Neural progenitor cell (in vitro differentiated cells): ENCODE measurements around the gene ZNF414. TPM values are rescaled to one million over a fixed set of nuclear protein-coding genes. Genes with fewer than 3 reads are reported as not detected.

ENCODE experiments used
- DNase-seq: peaks from one replicate; pipeline ENCODE4 v3.0.0-alpha.2; 2016; ENCODE audit warnings: low spot score
- H2AFZ ChIP-seq: fragments of 200-600 bp; sonication (generic); replicated peaks from 2 replicates; pipeline ENCODE4 v1.6.1; 2016; ENCODE audit warnings: antibody characterized with exemption
- H3F3A ChIP-seq: fragments of 200-600 bp; sonication (generic); 2 replicates; pipeline ENCODE4 v1.6.1; 2016; ENCODE audit warnings: antibody characterized with exemption, low read depth
- H3K27ac ChIP-seq: fragments of 200-600 bp; sonication (generic); 2 replicates; pipeline ENCODE4 v1.5.1; 2016; ENCODE audit warnings: mild to moderate bottlenecking
- H3K27me3 ChIP-seq: fragments of 200-600 bp; sonication (generic); 2 replicates; pipeline ENCODE4 v1.6.1; 2016; ENCODE audit warnings: mild to moderate bottlenecking, moderate library complexity
- H3K36me3 ChIP-seq: fragments of 200-600 bp; sonication (generic); 2 replicates; pipeline ENCODE4 v1.5.1; 2016
- H3K4me1 ChIP-seq: fragments of 200-600 bp; sonication (generic); 2 replicates; pipeline ENCODE4 v1.6.1; 2016; ENCODE audit warnings: mixed run types
- H3K4me2 ChIP-seq: fragments of 200-600 bp; sonication (generic); 2 replicates; pipeline ENCODE4 v1.6.1; 2016
- H3K4me3 ChIP-seq: fragments of 200-600 bp; sonication (generic); 2 replicates; pipeline ENCODE4 v1.5.1; 2016
- H3K79me2 ChIP-seq: fragments of 200-600 bp; sonication (generic); 2 replicates; pipeline ENCODE4 v1.6.1; 2016; ENCODE audit warnings: low read depth
- H3K9ac ChIP-seq: fragments of 200-600 bp; sonication (generic); 2 replicates; pipeline ENCODE4 v1.6.1; 2016
- H3K9me3 ChIP-seq: fragments of 200-600 bp; sonication (generic); 2 replicates; pipeline ENCODE4 v1.5.1; 2016; ENCODE audit warnings: low read depth
- H4K20me1 ChIP-seq: fragments of 200-600 bp; sonication (generic); 2 replicates; pipeline ENCODE4 v1.6.1; 2016; ENCODE audit warnings: low read depth
- H3K27ac Mint-ChIP-seq: 3 replicates; pipeline ENCODE4 v1.8.0; 2021; ENCODE audit warnings: mixed read lengths
- H3K27me3 Mint-ChIP-seq: 2 replicates; pipeline ENCODE4 v1.8.0; 2022; ENCODE audit warnings: low read depth, mild to moderate bottlenecking, inconsistent platforms, moderate library complexity, mixed read lengths; ENCODE audit not compliant: insufficient read depth
- H3K36me3 Mint-ChIP-seq: 3 replicates; pipeline ENCODE4 v1.8.0; 2021; ENCODE audit warnings: mixed read lengths
- H3K4me1 Mint-ChIP-seq: 3 replicates; pipeline ENCODE4 v1.8.0; 2021; ENCODE audit warnings: mixed read lengths
- H3K4me3 Mint-ChIP-seq: 3 replicates; pipeline ENCODE4 v1.8.0; 2021; ENCODE audit warnings: mild to moderate bottlenecking, moderate library complexity, mixed read lengths
- H3K9me3 Mint-ChIP-seq: 3 replicates; pipeline ENCODE4 v1.8.0; 2020; ENCODE audit warnings: mixed read lengths
- CTCF ChIP-seq: fragments of 200-600 bp; sonication (generic); IDR thresholded peaks from 2 replicates; pipeline ENCODE4 v1.5.1; 2017; ENCODE audit warnings: antibody characterized with exemption, mild to moderate bottlenecking
- EZH2 ChIP-seq: fragments of 200-600 bp; sonication (generic); IDR thresholded peaks from 2 replicates; pipeline ENCODE4 v1.6.1; 2017; ENCODE audit warnings: antibody characterized with exemption, mild to moderate bottlenecking, moderate library complexity
- EZH2phosphoT487 ChIP-seq: fragments of 200-600 bp; sonication (generic); IDR thresholded peaks from 2 replicates; pipeline ENCODE4 v1.6.1; 2017; ENCODE audit warnings: antibody characterized with exemption
- total RNA-seq: library from RNA; depleted of rRNA; stranded (reverse); fragments of >200 nt; gene quantifications from 2 replicates; pipeline ENCODE4 v1.2.3, GENCODE V29; 2015; ENCODE audit warnings: low replicate concordance

Gene ZNF414
- total RNA-seq, 1 donor from 2014 or later, result 1.8 TPM

- peaks cover 9% of the 10 kb centered on the region for H4K20me1 ChIP-seq
- no peaks in the 10 kb centered on the region for H3K79me2 ChIP-seq
- H3K9ac ChIP-seq, result no peak overlapping the region
- no peaks in the 10 kb centered on the region for H3K9me3 ChIP-seq
- H3K4me3 Mint-ChIP-seq, result peak overlapping the region; percentile 59
- no peak overlapping the region for H3K27ac ChIP-seq
- H3K36me3 ChIP-seq, result no peaks in the 10 kb centered on the region
- H3K27ac Mint-ChIP-seq, result no peak overlapping the region
- H3K4me1 ChIP-seq, result no peaks in the 10 kb centered on the region
- no peak overlapping the region for H2AFZ ChIP-seq
- TF ChIP-seq EZH2phosphoT487, result no peak
- TF ChIP-seq EZH2, result no peak
- no peak for TF ChIP-seq CTCF
- peaks cover 4% of the 10 kb centered on the region for H3F3A ChIP-seq
- peaks cover 5% of the 10 kb centered on the region for H3K36me3 Mint-ChIP-seq
- no peak for DNase-seq
- H3K4me1 Mint-ChIP-seq, result peaks cover 4% of the 10 kb centered on the region
- peaks cover 8% of the 10 kb centered on the region for H3K27me3 Mint-ChIP-seq
- H3K9me3 Mint-ChIP-seq, result no peaks in the 10 kb centered on the region
- H3K27me3 ChIP-seq, result peaks cover 8% of the 10 kb centered on the region
- H3K4me2 ChIP-seq, result no peak overlapping the region
- no peak overlapping the region for H3K4me3 ChIP-seq
Observed at GRCh38 chr19:8528500-8528899, 14.5 kb upstream of the ZNF414 start.

GRCh38 chr19:8526345-8527091, 12.6 kb upstream of the ZNF414 start:
- H3K27me3 Mint-ChIP-seq, result peaks cover 8% of the 10 kb centered on the region
- H3K9ac ChIP-seq, result no peak overlapping the region

GRCh38 chr19:8525401-8525684, 11.4 kb upstream of the ZNF414 start:
- Mint-ChIP-seq H3K27me3 (peaks cover 8% of the 10 kb centered on the region), H3K27ac (no peak overlapping the region), H3K36me3 (peaks cover 5% of the 10 kb centered on the region), H3K4me1 (peaks cover 4% of the 10 kb centered on the region), H3K4me3 (no peak overlapping the region), H3K9me3 (no peaks in the 10 kb centered on the region)
- peak overlapping the region; percentile 43 for H2AFZ ChIP-seq
- peak overlapping the region; percentile 38 for H3K4me2 ChIP-seq
- H3K27ac ChIP-seq, result peak overlapping the region; percentile 0
- peaks cover 8% of the 10 kb centered on the region for H3K27me3 ChIP-seq
- peak; percentile 73 for TF ChIP-seq CTCF
- no peak for TF ChIP-seq EZH2
- TF ChIP-seq EZH2phosphoT487, result no peak
- no peaks in the 10 kb centered on the region for H3K36me3 ChIP-seq
- H3K4me3 ChIP-seq, result peak overlapping the region; percentile 17
- no peaks in the 10 kb centered on the region for H3K79me2 ChIP-seq
- DNase-seq, result no peak
- H4K20me1 ChIP-seq, result peaks cover 9% of the 10 kb centered on the region
- H3K9ac ChIP-seq, result no peak overlapping the region
- H3F3A ChIP-seq, result peaks cover 4% of the 10 kb centered on the region
- H3K9me3 ChIP-seq, result no peaks in the 10 kb centered on the region
- no peaks in the 10 kb centered on the region for H3K4me1 ChIP-seq

More at GRCh38 chr19:8526345-8527091, 12.6 kb upstream of the ZNF414 start:
- Histone ChIP-seq H3K27me3 (peaks cover 8% of the 10 kb centered on the region), H3K79me2 (no peaks in the 10 kb centered on the region), H3K4me1 (no peaks in the 10 kb centered on the region), H3F3A (peaks cover 4% of the 10 kb centered on the region), H4K20me1 (peaks cover 9% of the 10 kb centered on the region), H2AFZ (peak overlapping the region; percentile 71), H3K4me2 (peak overlapping the region; percentile 81), H3K27ac (peak overlapping the region; percentile 74), H3K36me3 (no peaks in the 10 kb centered on the region), H3K9me3 (no peaks in the 10 kb centered on the region), H3K4me3 (peak overlapping the region; percentile 63)
- H3K4me3 Mint-ChIP-seq, result no peak overlapping the region
- no peak overlapping the region for H3K27ac Mint-ChIP-seq
- peaks cover 4% of the 10 kb centered on the region for H3K4me1 Mint-ChIP-seq
- DNase-seq, result peak; percentile 96
- TF ChIP-seq CTCF, result no peak
- TF ChIP-seq EZH2, result no peak
- no peak for TF ChIP-seq EZH2phosphoT487
- no peaks in the 10 kb centered on the region for H3K9me3 Mint-ChIP-seq
- peaks cover 5% of the 10 kb centered on the region for H3K36me3 Mint-ChIP-seq
